Measurements from ENCODE around the gene POLA1.
"Not testable (repeated sequence)": the region's sequence is repeated elsewhere in the genome, so short reads cannot be mapped to it uniquely, and the experiment has no call there.

POLA1 gene

DNA sequence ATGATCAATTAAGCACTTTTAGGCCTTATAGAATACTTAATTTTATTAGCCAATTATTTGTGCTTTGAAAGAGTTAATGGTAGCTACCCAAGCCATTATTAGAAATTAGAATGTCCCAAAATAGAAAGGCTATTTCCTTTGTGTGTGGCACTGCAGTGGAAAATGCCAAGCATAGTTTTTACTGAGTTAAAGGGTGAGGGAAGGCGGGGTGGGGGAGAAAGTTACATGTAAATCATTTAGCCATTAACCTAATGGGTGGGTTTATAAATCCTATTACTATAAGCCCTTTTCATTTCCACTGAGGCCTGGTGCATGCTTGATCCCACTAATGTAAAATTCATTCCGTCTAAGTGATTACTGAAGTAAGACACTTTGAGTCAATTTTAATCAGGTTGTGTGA, 105.8 kb downstream of the POLA1 start:
- no peak for DNase-seq

DNA sequence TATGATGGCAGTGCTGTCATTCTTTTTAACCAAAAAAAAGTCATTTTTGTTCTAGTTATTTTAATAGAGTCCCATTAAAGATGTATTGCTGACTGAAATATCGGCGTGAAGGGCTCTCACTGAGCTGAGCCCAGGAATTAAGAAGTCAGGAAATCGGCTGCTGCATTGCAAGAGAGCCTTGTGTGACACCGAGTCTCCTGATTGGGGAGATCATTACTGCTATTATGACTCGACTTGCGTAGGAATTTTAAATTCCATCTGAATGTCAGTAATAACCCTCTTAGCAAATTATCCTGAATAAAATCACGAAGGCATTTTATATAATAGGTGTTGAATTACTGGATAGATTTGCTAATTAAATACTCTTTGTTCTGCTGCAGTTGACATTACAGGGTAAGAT, 111.5 kb downstream of the POLA1 start:
- DNase-seq, result no peak

DNA sequence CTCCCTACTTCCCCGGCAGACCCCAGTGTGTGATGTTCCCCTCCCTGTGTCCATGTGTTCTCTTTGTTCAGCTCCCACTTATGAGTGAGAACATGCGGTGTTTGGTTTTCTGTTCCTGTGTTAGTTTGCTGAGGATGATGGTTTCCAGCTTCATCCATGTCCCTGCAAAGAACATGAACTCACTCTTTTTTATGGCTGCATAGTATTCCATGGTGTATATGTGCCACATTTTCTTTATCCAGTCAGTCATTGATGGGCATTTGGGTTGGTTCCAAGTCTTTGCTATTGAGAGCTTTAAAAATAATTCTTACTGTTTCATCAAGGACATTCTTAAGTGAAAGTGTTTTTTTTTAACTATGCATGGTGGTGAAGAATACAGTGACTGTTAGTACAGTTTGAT, 126.1 kb downstream of the POLA1 start:
- DNase-seq, result not testable (repeated sequence)

DNA sequence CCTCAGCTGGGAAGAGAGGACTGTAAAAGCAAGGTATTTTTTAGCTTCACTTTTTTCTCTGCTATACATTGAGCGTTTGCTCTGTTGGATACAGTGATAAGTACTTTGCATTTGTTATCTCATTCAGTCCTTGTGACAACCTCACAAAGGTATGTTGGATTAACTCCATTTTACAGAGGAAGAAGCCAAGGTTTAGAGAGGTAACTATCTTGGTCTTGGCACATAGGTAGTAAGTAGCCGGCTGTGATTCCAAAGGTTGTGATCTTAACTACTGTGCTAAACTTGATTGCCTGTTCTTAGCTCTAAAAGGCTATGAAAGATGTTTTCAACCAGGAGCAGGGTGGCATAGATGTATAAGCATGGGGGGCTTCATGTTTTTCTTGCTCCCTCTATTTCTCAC, 134.4 kb downstream of the POLA1 start:
- DNase-seq, result no peak

DNA sequence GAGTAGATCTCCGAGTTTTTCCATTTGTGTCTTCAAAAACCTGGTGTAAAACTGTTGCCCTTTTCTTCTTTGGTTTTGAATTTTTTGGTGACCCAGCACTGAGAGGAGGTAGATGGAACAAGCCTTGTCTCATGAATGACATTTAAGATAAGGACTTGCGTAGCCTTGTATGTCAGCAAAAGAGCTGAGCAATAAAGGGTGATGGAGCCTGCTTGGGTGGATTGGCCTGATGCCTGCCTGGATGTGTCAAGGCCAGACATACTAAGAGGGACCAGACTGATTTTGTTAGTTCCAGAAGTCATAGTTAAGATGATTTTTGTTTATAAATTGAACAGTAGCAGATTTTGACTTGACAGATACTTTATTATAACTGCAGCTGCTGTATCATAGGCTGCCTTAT, 134.9 kb downstream of the POLA1 start:
- no peak for DNase-seq

DNA sequence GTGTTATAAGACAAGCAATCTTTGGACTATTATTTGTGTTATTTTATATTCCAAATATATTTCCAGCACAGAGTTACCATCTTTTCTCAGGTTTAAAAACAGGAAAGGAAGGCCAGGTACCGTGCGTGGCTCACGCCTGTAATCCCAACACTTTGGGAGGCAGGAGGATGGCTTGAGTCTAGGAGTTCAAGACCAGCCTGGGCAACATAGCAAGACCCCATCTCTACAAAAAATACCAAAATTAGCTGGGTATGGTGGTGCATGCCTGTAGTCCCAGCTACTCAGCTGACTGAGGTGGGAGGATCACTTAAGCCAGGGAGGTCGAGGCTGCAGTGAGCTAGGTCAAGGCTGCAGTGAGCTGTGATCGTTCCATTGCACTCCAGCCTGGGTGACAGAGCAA, 140.0 kb downstream of the POLA1 start:
- no peak for DNase-seq

DNA sequence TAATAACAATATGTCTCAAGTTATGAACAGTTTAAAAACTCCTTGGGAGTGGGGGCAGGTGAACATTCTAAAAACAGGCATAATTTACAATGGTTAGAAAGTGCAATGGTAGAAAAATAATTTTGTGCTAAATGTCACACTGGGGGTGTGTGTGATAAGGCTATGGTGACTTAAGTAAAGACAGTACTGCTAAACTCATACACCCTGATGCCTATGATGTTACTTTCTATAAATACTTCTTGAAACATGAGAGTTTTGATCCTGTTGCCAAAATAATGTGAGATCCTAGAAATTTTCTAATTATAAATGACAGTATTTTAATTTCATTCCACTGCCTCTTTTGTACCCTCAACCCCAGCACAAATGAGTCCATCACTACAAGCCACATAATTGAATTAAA, 144.2 kb downstream of the POLA1 start:
- DNase-seq, result no peak

DNA sequence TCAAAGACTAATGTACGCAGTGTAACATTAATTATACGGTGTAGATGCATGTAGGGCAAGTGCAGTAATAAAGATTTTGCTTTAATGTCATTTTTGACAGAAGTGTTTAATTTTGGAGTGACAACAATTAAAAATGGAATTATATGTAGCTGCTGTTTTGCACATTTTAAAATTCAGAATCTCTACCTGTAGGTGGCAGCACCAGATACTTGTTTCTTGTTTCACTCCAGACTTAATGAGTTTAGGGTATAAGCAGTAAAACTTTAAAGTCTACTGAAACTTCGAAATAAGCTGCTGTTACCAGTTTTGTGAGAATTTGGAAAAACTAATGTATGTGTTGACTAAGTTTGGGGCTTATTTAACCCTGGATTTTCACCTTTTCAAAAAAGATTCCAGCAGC, 144.9 kb downstream of the POLA1 start:
- no peak for DNase-seq

DNA sequence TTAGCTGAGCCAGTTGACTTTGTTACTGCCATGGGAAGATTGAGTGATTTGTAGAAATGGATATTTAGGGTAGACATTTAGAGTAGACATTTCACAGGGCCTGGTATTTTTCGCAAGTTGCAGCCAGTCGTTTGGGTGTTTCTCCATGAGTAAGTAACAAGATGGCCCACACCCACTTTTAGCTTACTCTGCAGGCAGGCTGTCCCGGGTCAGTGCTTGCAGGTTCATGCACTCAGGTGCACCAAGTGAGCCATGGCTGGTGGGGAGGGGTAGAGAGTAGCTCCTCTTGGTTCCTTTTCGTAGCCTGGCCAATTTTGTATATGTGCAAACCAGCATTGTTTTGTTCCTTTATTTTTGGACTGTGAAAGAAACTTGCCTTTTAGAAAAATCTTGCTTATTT, 145.6 kb downstream of the POLA1 start:
- DNase-seq, result no peak

DNA sequence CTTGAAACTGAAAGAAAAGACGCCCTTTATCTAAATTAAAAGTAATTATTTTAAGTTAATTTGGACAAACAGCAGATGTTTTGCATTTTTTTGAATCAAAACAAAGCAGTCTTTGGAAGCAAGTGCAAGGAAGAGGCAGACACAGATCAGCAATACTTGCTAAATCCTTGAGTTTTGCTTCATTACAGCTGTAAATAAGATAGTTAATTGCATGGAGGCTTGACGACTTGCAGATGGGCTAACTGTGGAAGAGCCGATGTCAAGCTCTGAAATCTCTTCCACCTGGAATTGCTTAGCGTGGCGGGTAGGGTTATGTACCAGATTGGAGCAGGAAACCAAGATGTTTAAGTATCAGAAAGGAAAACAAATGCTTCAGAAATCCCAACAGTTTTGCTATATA, 148.8 kb downstream of the POLA1 start:
- DNase-seq, result no peak

DNA sequence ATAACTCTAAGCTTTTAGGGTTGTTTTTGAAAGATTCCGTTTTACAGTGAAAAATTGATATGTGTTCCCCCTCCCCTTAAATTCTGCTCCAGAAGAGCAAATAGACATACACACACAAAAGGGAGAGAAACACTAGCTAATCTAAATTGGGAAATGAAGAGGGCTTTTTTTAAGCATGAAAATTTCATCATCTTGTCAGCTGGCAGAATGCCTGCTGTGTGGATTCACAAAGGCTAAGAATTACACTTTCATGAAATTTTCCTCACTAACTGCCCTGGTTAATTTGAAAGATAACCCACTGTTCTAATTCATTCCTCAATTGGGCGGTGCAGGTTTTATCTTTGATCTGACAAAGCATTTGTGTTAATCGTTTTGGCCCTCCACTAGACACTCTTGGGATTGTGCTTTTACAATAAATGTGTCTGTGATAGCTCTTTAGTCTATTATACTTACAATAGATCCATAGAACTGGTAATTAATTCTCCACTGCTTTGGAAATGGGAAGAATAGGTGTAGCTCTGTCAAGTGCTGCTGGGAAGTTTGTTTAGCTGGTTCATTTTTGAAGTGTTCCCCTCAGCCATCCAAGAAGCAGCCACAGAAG, 152.9 kb downstream of the POLA1 start:
- DNase-seq, result no peak

DNA sequence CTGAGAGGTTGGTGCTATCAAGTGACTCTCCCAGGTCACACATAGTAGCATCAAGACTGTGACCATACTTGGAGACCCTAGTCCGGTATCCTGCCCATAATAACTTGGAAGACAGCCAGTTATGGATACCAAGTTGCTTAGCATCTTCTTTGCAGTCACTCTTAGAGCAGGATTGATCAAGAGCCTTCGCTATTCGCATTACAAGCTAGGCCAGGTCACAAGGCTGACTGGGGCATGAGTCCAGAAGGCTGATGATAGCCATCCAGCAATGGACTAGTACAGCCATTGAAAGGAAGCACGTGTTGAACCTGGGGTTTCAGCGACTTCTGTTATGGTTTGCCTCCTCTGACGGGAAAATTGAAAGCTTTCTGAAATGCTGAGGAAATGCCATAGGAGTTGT, 157.6 kb downstream of the POLA1 start:
- no peak for DNase-seq

DNA sequence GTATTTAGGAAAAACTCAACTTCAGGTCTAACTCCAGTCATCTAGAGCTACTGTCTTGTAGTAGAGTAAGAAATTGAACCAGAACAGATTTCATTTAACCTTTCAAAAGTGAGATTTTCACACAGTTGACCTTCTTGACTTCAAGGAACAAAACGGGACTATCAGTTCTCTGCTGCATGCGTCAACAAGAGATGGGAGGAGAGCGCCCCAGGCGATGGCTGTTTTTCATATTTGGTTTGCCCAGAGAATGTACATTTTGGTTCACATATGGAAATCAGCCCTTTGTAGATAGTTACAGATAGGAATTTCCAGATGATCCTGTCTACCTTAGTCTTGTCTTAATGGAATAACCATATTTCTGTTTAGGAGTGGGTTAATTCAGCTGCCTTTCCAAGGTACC, 158.1 kb downstream of the POLA1 start:
- DNase-seq, result no peak

DNA sequence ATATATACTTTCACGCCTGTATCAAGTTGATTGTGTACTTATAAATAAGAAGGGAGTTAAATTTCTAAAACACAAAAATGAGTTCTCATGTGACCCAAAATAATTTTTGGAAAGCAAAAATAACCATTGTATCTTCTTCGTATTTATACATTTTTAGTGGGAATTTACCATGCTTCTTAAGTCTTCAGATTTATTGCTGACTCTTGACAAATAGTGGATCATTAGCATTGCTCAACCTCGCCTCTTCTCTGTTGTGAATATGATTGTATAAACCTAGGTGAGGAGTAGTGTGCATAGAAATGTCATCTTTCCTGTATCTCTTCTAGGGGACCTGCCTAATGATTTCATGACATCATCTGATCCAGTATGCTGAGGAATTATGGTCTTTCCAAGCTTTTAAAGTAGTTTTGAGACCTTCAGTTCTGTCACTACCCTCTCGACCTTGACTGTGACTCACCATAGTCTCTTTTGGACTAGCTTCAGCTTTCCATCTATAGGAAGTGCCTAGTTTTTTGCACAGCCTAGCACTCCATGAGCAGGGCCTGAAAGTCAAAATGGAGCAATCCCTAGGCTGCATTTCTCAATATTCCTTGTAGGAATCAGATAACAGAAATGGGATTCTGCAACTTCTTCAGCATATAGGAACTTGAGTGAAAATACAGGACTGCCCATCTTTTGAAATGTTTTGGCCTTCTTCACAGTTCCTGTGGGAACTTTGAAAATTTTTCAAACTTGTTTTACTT, 164.5 kb downstream of the POLA1 start:
- no peak for DNase-seq

DNA sequence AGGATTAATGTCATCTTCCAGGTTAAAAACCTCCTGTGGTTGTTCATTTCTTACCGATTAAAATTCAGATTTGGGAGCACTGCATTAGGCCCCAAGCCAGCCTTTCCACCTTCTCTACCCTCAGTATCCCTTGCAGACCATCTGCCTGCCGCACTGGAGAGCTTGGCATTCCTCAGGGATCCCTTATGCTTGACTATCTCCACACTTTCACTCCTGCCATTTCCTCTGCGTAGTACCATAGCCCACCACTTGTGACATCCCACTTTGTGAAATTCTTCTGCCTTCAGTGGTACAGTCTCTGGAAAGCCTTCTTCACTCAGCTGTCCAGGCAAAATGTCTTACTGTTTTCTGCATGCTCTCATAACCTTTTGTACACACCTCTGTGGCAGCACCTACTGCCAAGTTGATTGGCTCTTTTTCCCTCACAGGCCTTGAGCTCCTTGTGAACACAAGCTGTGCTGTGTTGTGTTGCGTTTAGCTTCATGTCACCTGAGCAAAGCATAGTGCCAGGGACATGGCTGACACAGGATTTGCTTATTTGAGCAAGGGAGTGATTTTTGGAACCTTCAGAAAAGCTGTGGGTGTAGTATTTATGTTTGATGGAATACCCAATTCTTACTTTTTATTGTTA, 165.6 kb downstream of the POLA1 start:
- no peak for DNase-seq

DNA sequence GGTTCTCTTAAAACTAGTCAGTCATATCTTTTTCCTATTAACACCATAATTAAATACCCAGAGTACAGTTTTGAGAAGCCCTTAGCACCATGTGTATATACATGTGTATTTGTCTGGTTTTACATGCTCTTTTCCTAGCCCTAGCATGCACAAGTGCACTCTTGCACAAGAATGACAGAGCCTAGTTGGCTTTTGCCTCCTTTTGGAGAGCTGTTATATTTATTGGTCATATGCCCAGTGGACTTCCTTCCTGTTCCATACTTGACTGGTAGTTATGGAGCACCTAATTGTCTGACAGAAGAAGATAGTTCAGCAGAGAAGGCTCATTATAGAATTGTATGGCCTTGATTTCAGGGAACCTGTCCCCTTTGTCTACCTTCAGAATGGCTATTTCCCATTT, 166.4 kb downstream of the POLA1 start:
- DNase-seq, result no peak

DNA sequence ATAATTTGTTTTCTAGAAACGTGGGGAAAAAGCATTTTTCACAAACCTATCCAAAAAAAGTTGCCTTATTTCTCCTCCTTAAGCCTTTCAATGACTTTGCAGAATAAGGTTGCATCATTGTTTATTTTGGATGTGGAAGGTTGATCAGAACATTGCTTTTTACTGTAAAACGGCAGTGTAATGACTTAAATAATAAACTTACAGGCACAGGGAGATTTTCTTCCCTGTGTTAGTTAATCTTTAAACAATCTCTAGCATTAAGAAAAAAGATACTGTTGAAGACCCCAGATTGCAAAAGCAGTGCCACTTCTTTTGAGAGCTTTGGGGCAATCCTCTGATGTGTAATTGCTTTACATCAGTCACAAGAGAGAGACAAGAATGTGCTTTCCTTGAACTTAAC, 168.6 kb downstream of the POLA1 start:
- no peak for DNase-seq

DNA sequence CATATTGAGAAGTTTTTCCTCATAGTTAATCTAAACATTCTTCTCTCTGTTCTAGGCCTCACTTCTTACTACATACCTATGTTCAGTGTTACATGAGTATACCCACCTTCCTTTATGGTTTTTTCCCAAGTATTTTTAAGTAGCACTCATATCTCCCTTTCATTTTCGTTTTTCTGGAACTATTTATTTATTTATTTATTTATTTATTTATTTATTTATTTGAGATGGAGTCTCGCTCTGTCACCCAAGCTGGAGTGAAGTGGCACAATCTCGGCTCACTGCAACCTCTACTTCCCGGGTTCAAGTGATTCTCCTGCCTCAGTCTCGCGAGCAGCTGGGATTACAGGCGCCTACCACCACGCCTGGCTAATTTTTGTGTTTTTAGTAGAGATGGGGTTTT, 170.1 kb downstream of the POLA1 start:
- not testable (repeated sequence) for DNase-seq

DNA sequence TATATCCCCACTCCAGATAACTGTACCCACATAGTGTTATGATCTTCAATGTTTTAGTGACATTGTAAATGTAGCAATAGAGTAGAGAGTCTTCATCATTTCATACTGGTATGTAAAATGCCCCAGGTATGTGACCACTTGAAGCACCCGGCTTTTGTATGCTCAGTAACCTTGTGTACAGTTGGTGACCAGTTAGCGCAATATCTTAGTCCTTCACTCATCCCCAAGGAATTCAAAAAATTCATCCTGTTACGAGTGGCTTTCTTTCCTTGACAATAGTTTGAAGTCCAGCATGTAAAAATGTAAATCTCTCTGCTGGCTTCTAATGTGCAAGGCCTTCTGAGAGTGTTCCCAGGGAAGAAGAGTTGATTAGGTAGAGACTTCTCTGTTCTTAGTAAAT, 176.4 kb downstream of the POLA1 start:
- DNase-seq, result no peak

DNA sequence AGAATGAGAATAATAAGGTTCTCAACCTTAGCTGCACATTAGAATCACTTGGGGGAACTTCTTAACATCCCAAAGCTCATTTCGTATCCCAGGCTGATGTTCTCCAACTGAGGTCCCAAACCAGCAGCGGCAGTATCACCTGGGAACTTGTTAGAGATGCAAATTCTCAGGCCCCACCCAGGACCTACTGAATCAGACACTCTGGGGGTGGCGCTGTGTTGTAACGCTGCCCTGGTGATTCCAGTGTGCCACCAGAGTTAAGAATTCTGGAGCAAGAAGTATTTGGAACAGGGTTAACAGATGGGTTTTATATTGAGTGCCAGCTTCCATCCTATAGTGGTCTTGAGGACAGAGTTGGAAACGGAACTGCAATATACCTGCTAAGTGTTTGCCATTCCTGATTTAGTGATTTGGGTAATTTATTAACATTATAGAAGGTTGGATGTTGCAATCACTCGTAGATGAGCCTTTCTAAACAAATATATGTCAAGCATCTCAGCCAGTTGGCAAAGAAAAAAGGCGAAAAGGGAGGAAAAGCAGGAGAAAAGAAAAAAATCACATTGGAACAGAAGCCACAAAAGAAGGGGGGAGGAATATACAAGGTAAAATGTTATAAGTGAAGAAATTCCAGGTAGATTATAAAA, 181.0 kb downstream of the POLA1 start:
- no peak for DNase-seq

DNA sequence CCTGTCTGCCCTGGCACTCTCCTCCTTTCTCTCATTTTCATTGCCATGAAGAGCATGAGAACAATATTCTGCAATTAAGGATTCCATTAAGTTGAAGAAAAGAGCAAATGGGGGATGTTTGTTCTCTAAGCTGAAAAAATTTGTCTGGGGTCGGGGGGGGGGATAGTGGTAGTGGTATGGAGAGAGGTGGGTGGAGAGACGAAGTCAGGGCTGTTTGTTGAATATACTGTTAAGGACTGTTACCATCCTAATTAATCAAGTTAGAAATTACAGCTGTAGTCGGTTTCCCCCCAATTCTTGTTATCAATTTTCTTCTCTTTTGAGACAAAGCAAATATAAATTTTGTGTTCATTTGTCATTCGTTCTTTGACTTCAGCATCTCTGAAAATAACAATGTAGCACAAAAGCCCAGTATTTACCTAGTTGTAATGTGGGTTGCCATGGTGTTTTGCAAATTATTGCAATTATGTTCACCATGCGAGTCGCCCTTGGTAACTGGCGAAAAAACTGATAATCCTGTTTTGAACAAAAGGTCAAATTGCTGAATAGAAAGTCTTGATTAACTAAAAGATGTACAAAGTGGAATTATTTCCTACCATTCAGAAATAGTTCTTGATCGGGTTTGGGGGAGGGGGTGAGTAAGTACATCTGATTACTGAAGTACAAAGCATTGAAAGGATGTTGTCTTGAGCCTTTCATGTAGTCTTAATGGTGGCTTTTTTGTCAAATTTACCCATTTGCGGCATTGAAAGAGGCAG, 183.0 kb downstream of the POLA1 start:
- DNase-seq, result no peak

DNA sequence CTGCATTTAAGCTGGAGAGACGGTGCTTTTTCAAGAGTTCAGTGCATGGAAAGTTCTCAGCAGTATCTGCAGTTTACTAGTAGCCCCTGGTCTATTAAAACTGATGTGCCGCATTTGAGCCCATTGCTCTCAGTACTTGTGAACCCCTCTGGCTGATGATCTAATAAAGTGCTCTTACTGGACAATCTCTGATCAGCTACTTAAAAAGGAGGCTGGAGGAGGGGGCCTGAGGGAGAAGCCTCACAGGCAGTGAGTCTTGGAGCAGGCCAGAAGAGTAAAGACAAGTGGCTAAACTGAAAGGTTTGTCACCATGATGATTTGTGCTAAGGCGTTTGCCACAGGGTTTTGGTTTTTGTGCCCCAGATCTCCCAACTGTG, 183.6 kb downstream of the POLA1 start:
- DNase-seq, result no peak

Measured in right kidney (tissue), 1 donor.